Measurements from ENCODE around the gene CLCN1. TPM values are rescaled to one million over a fixed set of nuclear protein-coding genes. Genes with fewer than 3 reads are reported as not detected.

The CLCN1 gene
- total RNA-seq, 1 experiment from 2014 or later = 0.55 TPM

DNA sequence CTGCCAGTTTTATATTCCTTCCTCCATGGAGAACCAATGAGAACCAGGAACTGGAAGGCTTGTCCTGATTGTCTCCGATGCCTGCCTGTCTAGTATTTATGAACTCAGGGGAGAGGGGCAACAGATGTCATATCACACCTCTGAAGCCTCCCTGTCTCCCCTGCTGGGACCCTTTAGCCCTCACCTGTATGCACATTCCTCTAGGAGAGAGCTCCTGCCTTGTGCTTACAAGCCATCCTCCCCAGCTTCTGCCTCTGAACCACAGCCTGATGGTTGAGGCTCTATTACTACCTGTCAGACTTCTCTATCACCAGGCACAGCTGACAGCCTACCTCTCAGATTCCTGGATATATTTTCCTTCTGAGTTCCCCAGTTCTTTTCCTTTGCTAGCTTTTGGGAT lies 52.5 kb downstream of the CLCN1 start:
- no peak for DNase-seq
- POLR2A ChIA-PET (ENCODE audit: unreplicated experiment) = interaction anchor here (0.7 kb wide), 1 partner anchor 32 kb away, joined by 4 read pairs; no protein-coding TSS in a partner anchor
- BruUV-seq (replicated peaks) = no TSS peak
- Histone ChIP-seq H3K4me2 (ENCODE audit: low read length) (peak overlapping the region; percentile 12; the same call in 1 of the 2 replicates), H4K20me1 (ENCODE audit: low read length) (no peaks in the 10 kb centered on the region), H3K4me1 (ENCODE audit: insufficient read depth, low read length) (peaks cover 41% of the 10 kb centered on the region), H2AFZ (ENCODE audit: low read length) (no peak overlapping the region), H3K9me2 (replicated peaks; ENCODE audit: low read length) (no peaks in the 10 kb centered on the region), H3K27me3 (ENCODE audit: low read length) (peaks cover 4% of the 10 kb centered on the region), H3F3A (ENCODE audit: low read length, unreplicated experiment) (no peaks in the 10 kb centered on the region), H3K27ac (ENCODE audit: low read length) (peak overlapping the region; percentile 73), H3K79me2 (ENCODE audit: low read length) (no peaks in the 10 kb centered on the region), H3K4me3 (ENCODE audit: low read length) (no peak overlapping the region), H3K9ac (ENCODE audit: low read length) (peak overlapping the region; percentile 13; the same call in 1 of the 2 replicates), H3K9me3 (ENCODE audit: low read length) (no peaks in the 10 kb centered on the region), H3K36me3 (ENCODE audit: low read depth, low read length) (no peaks in the 10 kb centered on the region)
- peak; percentile 7 for ATAC-seq
- intact Hi-C loops (cut with micrococcal nuclease) = no loop called here
- no peak for TF ChIP-seq EZH2 (IDR thresholded peaks at IDR 0.05; ENCODE audit: low read length, unreplicated experiment)
- CTCF ChIA-PET = no interaction called here

DNA sequence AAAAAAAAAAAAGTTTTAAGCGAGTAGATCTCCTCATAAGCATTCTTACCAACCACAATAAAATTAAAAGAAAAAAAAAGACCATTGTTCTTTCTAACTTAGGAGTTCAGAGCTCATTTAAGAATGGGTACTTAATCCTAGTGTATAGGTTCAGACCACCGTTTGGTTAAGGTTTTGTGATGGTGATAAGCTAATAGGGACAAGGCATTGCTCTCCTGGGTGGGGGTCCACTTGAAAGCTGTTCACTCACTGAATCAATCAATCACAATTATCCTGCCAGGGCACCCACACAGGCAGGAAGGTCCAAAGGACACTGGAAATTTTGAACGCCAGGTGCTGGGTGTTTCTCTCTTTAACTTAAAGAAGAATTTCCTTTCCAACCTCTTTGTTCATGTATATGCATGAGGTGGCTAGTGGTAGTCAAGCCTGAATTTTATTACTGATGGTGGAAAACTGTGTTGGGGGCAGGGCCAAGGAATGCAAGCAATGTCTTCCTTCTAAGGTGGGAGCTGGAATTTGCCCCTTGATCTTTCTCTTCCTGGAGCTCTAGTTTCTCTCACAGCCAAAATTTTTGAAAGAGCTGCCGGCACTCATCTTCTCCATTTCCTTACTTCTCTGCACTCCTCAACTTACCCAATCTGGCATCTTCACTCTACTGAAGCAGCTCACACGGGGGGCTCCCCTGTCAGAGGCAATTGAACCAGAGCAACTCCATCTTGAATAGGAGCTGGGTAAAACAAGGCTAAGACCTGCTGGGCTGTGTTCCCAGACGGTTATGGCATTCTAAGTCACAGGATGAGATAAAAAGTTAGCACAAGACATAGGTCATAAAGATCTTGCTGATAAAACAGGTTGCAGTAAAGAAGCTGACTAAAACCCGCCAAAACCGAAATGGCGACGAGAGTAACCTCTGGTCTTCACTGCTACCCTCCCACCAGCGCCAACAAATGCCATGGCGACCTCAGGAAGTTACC lies 54.1 kb downstream of the CLCN1 start:
- no peaks in the 10 kb centered on the region for H3K36me3 ChIP-seq (ENCODE audit: low read depth, low read length)
- no peak overlapping the region for H3K27ac ChIP-seq (ENCODE audit: low read length)
- H3F3A ChIP-seq (ENCODE audit: low read length, unreplicated experiment) = no peaks in the 10 kb centered on the region
- H3K9me3 ChIP-seq (ENCODE audit: low read length) = no peaks in the 10 kb centered on the region
- ChIA-PET CTCF (interaction anchor here (0.6 kb wide), 1 partner anchor 29 kb away, joined by 4 read pairs; no protein-coding TSS in a partner anchor), POLR2A (ENCODE audit: unreplicated experiment) (no interaction called here)
- no TSS peak for BruUV-seq (replicated peaks)
- H3K4me2 ChIP-seq (ENCODE audit: low read length) = no peak overlapping the region
- intact Hi-C loops (cut with micrococcal nuclease) = no loop called here
- H3K4me3 ChIP-seq (ENCODE audit: low read length) = no peak overlapping the region
- H3K27me3 ChIP-seq (ENCODE audit: low read length) = no peaks in the 10 kb centered on the region
- no peak overlapping the region for H2AFZ ChIP-seq (ENCODE audit: low read length)
- H3K9me2 ChIP-seq (replicated peaks; ENCODE audit: low read length) = no peaks in the 10 kb centered on the region
- no peak overlapping the region for H3K9ac ChIP-seq (ENCODE audit: low read length)
- DNase-seq = no peak
- TF ChIP-seq EZH2 (IDR thresholded peaks at IDR 0.05; ENCODE audit: low read length, unreplicated experiment) (no peak), EZH2phosphoT487 (IDR thresholded peaks at IDR 0.05; ENCODE audit: borderline replicate concordance, low read length) (no peak)
- TF ChIP-seq, protein P1, sequence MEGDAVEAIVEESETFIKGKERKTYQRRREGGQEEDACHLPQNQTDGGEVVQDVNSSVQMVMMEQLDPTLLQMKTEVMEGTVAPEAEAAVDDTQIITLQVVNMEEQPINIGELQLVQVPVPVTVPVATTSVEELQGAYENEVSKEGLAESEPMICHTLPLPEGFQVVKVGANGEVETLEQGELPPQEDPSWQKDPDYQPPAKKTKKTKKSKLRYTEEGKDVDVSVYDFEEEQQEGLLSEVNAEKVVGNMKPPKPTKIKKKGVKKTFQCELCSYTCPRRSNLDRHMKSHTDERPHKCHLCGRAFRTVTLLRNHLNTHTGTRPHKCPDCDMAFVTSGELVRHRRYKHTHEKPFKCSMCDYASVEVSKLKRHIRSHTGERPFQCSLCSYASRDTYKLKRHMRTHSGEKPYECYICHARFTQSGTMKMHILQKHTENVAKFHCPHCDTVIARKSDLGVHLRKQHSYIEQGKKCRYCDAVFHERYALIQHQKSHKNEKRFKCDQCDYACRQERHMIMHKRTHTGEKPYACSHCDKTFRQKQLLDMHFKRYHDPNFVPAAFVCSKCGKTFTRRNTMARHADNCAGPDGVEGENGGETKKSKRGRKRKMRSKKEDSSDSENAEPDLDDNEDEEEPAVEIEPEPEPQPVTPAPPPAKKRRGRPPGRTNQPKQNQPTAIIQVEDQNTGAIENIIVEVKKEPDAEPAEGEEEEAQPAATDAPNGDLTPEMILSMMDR (conservative IDR thresholded peaks at IDR 0.05; ENCODE audit: low read depth, low read length) = no peak
- H3K4me1 ChIP-seq (ENCODE audit: insufficient read depth, low read length) = peaks cover 41% of the 10 kb centered on the region
- no peak for ATAC-seq
- H3K79me2 ChIP-seq (ENCODE audit: low read length) = no peaks in the 10 kb centered on the region
- no peaks in the 10 kb centered on the region for H4K20me1 ChIP-seq (ENCODE audit: low read length)

DNA sequence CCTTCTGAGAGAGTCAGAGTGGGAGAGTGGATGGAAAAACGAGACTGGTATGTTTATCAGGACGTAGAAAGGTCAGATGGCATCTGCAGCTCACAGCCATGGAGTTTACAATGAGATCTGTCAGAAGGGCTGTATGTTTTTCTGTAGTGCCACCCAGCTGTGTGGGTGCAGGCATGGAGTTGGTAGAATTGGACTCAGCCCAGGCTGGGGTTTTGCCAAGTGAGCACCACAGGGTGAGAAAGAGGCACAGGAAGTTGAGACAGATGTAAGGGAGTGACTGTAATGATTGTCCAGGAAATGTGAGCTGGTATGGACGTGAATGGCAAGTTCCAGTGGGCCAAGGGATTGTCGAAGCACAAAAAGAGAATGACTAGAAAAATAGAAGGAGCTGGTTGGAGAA lies 56.2 kb downstream of the CLCN1 start:
- no peaks in the 10 kb centered on the region for H3K79me2 ChIP-seq (ENCODE audit: low read length)
- TF ChIP-seq EZH2 (IDR thresholded peaks at IDR 0.05; ENCODE audit: low read length, unreplicated experiment) = no peak
- TF ChIP-seq, protein P1 (conservative IDR thresholded peaks at IDR 0.05; ENCODE audit: low read depth, low read length) = peak; percentile 52
- ATAC-seq (peak; percentile 19), DNase-seq (peak; percentile 81)
- BruUV-seq (replicated peaks) = no TSS peak
- CTCF ChIA-PET = interaction anchor here (0.6 to 0.7 kb wide), 3 partner anchors 8 to 536 kb away, joined by 3 to 6 read pairs (median 4); no protein-coding TSS in a partner anchor
- H3K36me3 ChIP-seq (ENCODE audit: low read depth, low read length) = no peaks in the 10 kb centered on the region
- no peak overlapping the region for H3K9ac ChIP-seq (ENCODE audit: low read length)
- H2AFZ ChIP-seq (ENCODE audit: low read length) = no peak overlapping the region
- H3K4me3 ChIP-seq (ENCODE audit: low read length) = no peak overlapping the region
- peak overlapping the region; percentile 42 for H3K27ac ChIP-seq (ENCODE audit: low read length)
- no peaks in the 10 kb centered on the region for H3K9me3 ChIP-seq (ENCODE audit: low read length)
- POLR2A ChIA-PET (ENCODE audit: unreplicated experiment) = interaction anchor here (0.6 kb wide), 2 partner anchors 38 to 71 kb away, joined by 5 to 8 read pairs; no protein-coding TSS in a partner anchor
- H4K20me1 ChIP-seq (ENCODE audit: low read length) = no peaks in the 10 kb centered on the region
- no peaks in the 10 kb centered on the region for H3K9me2 ChIP-seq (replicated peaks; ENCODE audit: low read length)
- peaks cover 50% of the 10 kb centered on the region for H3K4me1 ChIP-seq (ENCODE audit: insufficient read depth, low read length)
- intact Hi-C loops (cut with micrococcal nuclease) = loop anchor here (2.0 kb wide), 1 partner anchor 131 kb away; no protein-coding TSS in a partner anchor
- no peaks in the 10 kb centered on the region for H3K27me3 ChIP-seq (ENCODE audit: low read length)
- H3F3A ChIP-seq (ENCODE audit: low read length, unreplicated experiment) = no peaks in the 10 kb centered on the region
- no peak overlapping the region for H3K4me2 ChIP-seq (ENCODE audit: low read length)
